ENCODE measurements around the gene UBE2A. TPM values are rescaled to one million over a fixed set of nuclear protein-coding genes. Genes with fewer than 3 reads are reported as not detected.
A peak's percentile ranks its signal among the peaks of the same experiment; 100 is the strongest.

The UBE2A gene
- total RNA-seq, 2 donors from 2014 or later, result 57.6 to 81.0 TPM

- Histone ChIP-seq H3K27me3 (no peaks in the 10 kb centered on the region), H3K4me3 (peak overlapping the region; percentile 52), H3K4me1 (no peaks in the 10 kb centered on the region), H3K9ac (ENCODE audit: low read depth in 2 of 2, low read length in 2 of 2) (peak overlapping the region; percentile 65 to 72), H3K36me3 (no peaks in the 10 kb centered on the region), H3K27ac (peak overlapping the region; percentile 88), H3K9me3 (no peaks in the 10 kb centered on the region)
- DNase-seq, result no peak
- TF ChIP-seq CTCF (IDR thresholded peaks at IDR 0.05), result no peak
- intact Hi-C loops (cut with DNase I), result no loop called here
Observed at GRCh38 chrX:119604766-119605463, 30.6 kb downstream of the UBE2A start.

- intact Hi-C loops (cut with DNase I), result no loop called here
- Histone ChIP-seq H3K36me3 (no peaks in the 10 kb centered on the region), H3K4me3 (peak overlapping the region; percentile 52), H3K9ac (ENCODE audit: low read depth in 2 of 2, low read length in 2 of 2) (peak overlapping the region; percentile 84 to 90), H3K9me3 (no peaks in the 10 kb centered on the region), H3K27ac (peak overlapping the region; percentile 88), H3K4me1 (no peaks in the 10 kb centered on the region), H3K27me3 (no peaks in the 10 kb centered on the region)
- peak; percentile 47 for DNase-seq
- TF ChIP-seq CTCF (IDR thresholded peaks at IDR 0.05), result no peak
Observed at GRCh38 chrX:119605464-119606279, 31.3 kb downstream of the UBE2A start.

GRCh38 chrX:119606280-119607017, 32.1 kb downstream of the UBE2A start, which contains the start of gene NKRF:
Gene NKRF, minus strand, starts transcription at chrX:119606424.
- Histone ChIP-seq H3K9me3 (no peaks in the 10 kb centered on the region), H3K36me3 (no peaks in the 10 kb centered on the region), H3K27me3 (no peaks in the 10 kb centered on the region), H3K27ac (peak within 1 kb of the TSS; percentile 88), H3K4me3 (peak within 1 kb of the TSS; percentile 52), H3K9ac (ENCODE audit: low read depth in 2 of 2, low read length in 2 of 2) (peak within 1 kb of the TSS; percentile 84 to 90), H3K4me1 (no peaks in the 10 kb centered on the region)
- peak; percentile 93 for DNase-seq
- TF ChIP-seq CTCF (IDR thresholded peaks at IDR 0.05), result no peak
- intact Hi-C loops (cut with DNase I), result no loop called here

- Histone ChIP-seq H3K9me3 (no peaks in the 10 kb centered on the region), H3K36me3 (no peaks in the 10 kb centered on the region), H3K9ac (ENCODE audit: low read depth in 2 of 2, low read length in 2 of 2) (peak overlapping the region; percentile 61 to 90), H3K27me3 (no peaks in the 10 kb centered on the region), H3K27ac (peak overlapping the region; percentile 88), H3K4me3 (peak overlapping the region; percentile 52), H3K4me1 (no peaks in the 10 kb centered on the region)
- no peak for TF ChIP-seq CTCF (IDR thresholded peaks at IDR 0.05)
- no peak for DNase-seq
- intact Hi-C loops (cut with DNase I), result no loop called here
Observed at GRCh38 chrX:119607018-119607389, 32.6 kb downstream of the UBE2A start.

- no peaks in the 10 kb centered on the region for H3K27me3 ChIP-seq
- H3K4me1 ChIP-seq, result no peaks in the 10 kb centered on the region
- no peaks in the 10 kb centered on the region for H3K36me3 ChIP-seq
- no peak for TF ChIP-seq CTCF (IDR thresholded peaks at IDR 0.05)
- H3K9ac ChIP-seq (ENCODE audit: low read depth in 2 of 2, low read length in 2 of 2), result no peak overlapping the region
- intact Hi-C loops (cut with DNase I), result loop anchor here (10.0 kb wide), 1 partner anchor 120 kb away; no protein-coding TSS in a partner anchor
- no peak for DNase-seq
- no peak overlapping the region for H3K4me3 ChIP-seq
- H3K27ac ChIP-seq, result no peak overlapping the region
- no peaks in the 10 kb centered on the region for H3K9me3 ChIP-seq
Observed at GRCh38 chrX:119614776-119615175, 40.4 kb downstream of the UBE2A start.
